Gastroesophageal sphincter (tissue), 3 donors: ENCODE measurements around the gene FLYWCH2.

Experiments
- CTCF ChIP-seq, 4 experiments: fragments of 200-600 bp in 2 of 4; fragments of 450-650 bp in 2 of 4; sonication (generic) in 1 of 4; IDR thresholded peaks; one replicate each; pipeline ENCODE4 v1.5.1; 2017 to 2019; ENCODE audit warnings: antibody characterized with exemption in 4 of 4, mild to moderate bottlenecking in 2 of 4, moderate library complexity in 2 of 4
- POLR2AphosphoS5 ChIP-seq: sonication (generic); formaldehyde crosslinking; IDR thresholded peaks from one replicate; pipeline ENCODE4 v1.6.1; 2017; ENCODE audit warnings: antibody characterized with exemption

- TF ChIP-seq POLR2AphosphoS5 (no peak), CTCF (IDR thresholded peaks at IDR 0.05) (no peak)
Observed at GRCh38 chr16:2915196-2915929, 32.3 kb downstream of the FLYWCH2 start.
